Gastrocnemius medialis (tissue), 4 donors: Measurements from ENCODE around the gene NHERF1.

Experiments used
- POLR2A ChIP-seq, 2 donors: fragments of 450-650 bp; IDR thresholded peaks; one replicate each; pipeline ENCODE4 v1.6.1; 2017; ENCODE audit warnings: antibody characterized with exemption in 2 of 2, mild to moderate bottlenecking in 2 of 2, moderate library complexity in 2 of 2
- TF ChIP-seq, protein P1 (sequence below), 5 experiments: fragments of 450-650 bp in 3 of 5; fragments of 200-600 bp in 2 of 5; sonication (generic) in 2 of 5; IDR thresholded peaks in 4 of 5; conservative IDR thresholded peaks in 1 of 5; 1 replicate in 4 of 5; 2 replicates in 1 of 5; pipeline ENCODE4 v1.5.1; 2016 to 2019; ENCODE audit warnings: antibody characterized with exemption in 5 of 5, mild to moderate bottlenecking in 3 of 5, moderate library complexity in 3 of 5

DNA sequence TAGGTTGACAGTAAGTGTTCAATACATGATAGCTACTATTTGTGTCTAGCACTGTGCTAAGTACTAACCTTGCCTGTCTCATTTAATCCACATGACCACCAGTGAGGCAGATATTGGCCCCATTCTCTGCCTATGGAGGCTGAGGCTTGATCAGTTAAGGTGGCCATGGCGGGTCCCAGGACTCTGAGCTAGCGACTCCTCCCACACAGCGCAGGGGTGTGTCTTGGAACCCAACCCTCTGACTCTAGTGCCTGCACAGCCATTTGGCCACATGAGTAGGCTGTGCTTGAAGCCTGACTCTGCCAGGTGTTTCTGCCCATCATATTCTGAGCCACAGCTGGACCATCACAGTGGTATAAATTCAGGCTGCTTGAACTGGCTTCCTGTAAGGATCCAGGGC, 6.4 kb downstream of the NHERF1 start:
- TF ChIP-seq, protein P1, sequence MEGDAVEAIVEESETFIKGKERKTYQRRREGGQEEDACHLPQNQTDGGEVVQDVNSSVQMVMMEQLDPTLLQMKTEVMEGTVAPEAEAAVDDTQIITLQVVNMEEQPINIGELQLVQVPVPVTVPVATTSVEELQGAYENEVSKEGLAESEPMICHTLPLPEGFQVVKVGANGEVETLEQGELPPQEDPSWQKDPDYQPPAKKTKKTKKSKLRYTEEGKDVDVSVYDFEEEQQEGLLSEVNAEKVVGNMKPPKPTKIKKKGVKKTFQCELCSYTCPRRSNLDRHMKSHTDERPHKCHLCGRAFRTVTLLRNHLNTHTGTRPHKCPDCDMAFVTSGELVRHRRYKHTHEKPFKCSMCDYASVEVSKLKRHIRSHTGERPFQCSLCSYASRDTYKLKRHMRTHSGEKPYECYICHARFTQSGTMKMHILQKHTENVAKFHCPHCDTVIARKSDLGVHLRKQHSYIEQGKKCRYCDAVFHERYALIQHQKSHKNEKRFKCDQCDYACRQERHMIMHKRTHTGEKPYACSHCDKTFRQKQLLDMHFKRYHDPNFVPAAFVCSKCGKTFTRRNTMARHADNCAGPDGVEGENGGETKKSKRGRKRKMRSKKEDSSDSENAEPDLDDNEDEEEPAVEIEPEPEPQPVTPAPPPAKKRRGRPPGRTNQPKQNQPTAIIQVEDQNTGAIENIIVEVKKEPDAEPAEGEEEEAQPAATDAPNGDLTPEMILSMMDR (IDR thresholded peaks at IDR 0.05 in 4 of 5, conservative IDR thresholded peaks at IDR 0.05 in 1 of 5), result no peak
- no peak for TF ChIP-seq POLR2A (IDR thresholded peaks at IDR 0.05)
